Dermis blood vessel endothelial cell (primary cell): ENCODE data around the gene ZC3H7A. TPM values are rescaled to one million over a fixed set of nuclear protein-coding genes. Genes with fewer than 3 reads are reported as not detected.
A peak's percentile ranks its signal among the peaks of the same experiment; 100 is the strongest.

Experiments used
- DNase-seq: peaks from one replicate; pipeline ENCODE4 v3.0.0; 2010
- total RNA-seq: library from RNA; depleted of rRNA; stranded (reverse); fragments of >200 nt; gene quantifications from 2 replicates; pipeline ENCODE4 v1.2.3, GENCODE V29; 2014

ZC3H7A gene
- total RNA-seq, 1 donor from 2014 or later: 43.4 TPM

DNA sequence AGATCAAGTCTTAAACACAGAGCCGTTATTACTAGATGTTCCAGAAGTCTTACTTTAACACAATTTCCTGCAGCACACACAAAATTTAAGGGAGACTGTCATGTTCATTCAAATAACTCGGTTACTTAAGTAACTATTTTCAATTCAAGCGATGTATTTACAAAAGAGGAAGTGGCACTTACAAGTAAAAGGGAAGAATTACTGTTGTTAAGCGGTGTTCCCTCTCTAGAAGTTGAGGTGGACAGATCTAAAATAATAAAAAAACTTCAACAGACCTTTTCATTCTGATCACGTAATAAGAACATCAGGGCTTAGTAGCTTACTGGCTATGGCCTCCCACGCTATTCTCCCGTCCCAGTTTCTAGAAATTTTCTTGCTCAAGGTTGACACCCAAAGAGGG lies 28.2 kb downstream of the ZC3H7A start:
- DNase-seq: no peak

GRCh38 chr16:11762431-11762830 lies 34.6 kb downstream of the ZC3H7A start:
- no peak for DNase-seq

DNA sequence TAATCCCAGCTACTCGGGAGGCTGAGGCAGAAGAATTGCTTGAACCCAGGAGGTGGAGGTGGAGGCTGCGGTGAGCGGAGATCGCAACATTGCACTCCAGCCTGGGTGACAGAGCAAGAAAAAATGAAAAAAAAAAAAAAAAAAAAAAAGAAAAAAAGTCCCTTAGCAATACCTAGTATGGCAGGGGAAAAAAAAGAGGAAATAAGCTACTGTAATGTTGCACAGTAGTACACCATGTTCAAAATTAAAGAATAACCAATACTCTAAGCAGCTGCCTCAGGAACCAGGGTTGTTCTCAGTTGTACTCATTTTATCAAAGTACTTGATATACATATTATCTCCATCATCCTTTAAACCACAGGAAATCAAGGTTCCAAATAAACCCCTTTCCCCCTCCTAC lies 37.1 kb downstream of the ZC3H7A start:
- DNase-seq: no peak

- DNase-seq: no peak
Measured at GRCh38 chr16:11759163-11759834, 37.8 kb downstream of the ZC3H7A start.

DNA sequence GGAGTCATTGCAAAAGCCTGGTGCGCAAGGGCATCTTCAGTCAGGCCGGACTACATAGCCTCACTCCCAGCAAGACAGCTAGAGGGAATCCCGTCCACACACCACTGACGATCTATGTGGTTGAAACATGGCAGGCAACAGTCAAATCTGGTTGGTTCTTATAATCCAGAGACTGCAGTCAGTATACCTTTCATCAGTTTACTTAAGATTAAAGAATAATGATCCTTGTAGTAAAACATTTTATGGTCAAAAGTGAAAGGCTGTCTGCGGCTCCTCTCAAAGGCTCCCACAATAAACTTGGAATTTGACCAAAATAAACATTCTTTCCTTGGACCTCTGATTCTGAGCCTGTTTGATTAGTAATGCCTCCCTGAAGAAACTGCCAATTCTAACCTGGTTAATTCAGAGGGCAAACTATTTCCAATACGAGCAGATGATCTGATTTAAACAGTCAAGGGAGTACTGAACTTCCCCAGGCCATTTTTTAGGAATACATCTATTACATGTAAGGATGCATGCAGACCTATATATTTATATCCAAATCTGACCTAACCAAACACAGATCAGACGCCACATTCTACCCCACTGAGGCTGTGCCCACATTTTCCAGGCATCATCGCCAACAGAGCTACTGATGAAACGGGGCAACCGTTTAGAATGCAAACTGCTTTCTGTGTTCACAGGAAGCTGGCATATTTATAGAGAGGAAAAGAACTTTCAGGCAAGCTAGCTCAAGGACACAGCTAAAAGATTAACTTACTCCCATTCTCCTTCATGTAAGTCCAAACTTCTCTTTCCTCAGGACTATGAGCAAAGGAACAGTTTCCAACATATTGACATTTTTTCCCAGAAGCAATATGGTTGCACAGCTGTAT lies 39.1 kb downstream of the ZC3H7A start:
- DNase-seq: peak; percentile 65

GRCh38 chr16:11756248-11756647 lies 40.8 kb downstream of the ZC3H7A start:
- DNase-seq: no peak

GRCh38 chr16:11755022-11755760 lies 41.9 kb downstream of the ZC3H7A start:
- DNase-seq: no peak

DNA sequence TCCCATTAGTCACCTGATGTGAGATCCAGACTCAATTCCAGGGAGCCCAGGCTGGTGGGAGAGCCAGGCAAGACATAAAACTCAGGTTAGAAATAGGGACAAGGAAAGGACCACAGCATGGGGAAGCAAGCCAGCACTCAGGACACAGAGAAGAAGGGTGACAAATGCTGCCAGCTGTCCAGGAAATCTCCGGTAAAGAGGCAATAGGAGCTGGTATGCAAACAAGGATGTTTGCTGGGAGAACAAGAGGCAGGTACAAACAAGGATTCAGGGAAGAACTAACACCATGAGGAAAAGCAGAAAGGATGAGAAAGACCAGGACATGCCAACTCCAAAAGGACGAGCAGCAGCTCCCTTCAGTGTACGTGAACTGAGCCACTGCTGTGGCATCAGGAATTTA lies 44.2 kb downstream of the ZC3H7A start:
- no peak for DNase-seq

DNA sequence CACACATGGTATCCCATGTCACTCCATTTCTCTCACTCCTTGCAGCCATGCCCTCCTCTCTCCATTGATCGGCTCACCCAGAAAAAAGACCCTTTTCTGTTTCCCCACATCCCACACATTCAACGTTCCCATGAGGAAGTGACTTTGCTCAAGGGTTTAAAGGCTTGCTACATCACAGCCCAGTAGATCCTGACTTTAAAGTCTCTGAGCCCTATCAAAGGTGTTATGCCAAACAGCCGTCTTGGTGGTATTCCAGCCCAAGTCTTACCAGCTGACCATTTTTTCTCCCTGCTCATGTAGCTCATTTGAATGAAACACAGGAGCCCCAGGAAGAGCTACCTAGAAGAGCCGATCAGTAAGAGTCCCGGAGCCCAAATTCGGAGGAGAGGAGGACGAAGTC lies 47.0 kb downstream of the ZC3H7A start:
- DNase-seq: no peak

DNA sequence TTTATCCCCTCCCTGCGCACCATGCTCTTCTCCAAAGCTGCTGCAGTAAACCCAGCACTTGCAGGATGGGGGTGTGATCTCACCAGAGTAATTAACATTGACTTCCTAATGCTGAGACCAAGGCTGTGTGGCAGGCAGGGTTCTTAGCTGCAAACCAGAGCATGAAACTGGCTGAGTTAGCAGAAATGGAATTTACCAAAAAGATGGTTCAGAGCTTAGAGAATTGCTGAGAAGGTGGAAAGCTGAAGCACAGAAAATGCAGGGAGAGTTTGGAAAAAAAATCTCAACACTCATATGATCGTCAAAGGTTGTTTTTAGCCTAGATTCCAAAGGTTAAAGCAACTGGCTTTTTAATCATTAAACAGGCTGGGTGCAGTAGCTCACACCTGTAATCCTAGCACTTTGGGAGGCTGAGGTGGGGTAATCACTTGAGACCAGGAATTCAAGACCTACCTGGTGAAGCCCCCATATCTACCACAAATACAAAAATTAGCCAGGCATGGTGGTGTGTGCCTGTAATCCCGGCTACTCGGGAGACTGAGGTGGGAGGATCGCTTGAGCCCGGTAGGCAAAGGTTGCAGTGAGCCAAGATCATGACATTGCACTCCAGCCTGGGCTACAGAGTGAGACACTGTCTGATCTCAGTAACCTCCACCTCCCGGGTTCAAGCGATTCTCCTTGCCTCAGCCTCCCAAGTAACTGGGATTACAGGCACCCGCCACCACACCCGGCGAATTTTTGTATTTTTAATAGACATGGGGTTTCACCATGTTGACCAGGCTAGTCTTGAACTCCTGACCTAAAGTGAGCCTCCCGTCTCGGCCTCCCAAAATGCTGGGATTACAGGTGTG lies 48.4 kb downstream of the ZC3H7A start:
- DNase-seq: no peak

- no peak for DNase-seq
Measured at GRCh38 chr16:11747949-11748403, 49.1 kb downstream of the ZC3H7A start.

- DNase-seq: no peak
Measured at GRCh38 chr16:11744075-11744470, 53.0 kb downstream of the ZC3H7A start.

DNA sequence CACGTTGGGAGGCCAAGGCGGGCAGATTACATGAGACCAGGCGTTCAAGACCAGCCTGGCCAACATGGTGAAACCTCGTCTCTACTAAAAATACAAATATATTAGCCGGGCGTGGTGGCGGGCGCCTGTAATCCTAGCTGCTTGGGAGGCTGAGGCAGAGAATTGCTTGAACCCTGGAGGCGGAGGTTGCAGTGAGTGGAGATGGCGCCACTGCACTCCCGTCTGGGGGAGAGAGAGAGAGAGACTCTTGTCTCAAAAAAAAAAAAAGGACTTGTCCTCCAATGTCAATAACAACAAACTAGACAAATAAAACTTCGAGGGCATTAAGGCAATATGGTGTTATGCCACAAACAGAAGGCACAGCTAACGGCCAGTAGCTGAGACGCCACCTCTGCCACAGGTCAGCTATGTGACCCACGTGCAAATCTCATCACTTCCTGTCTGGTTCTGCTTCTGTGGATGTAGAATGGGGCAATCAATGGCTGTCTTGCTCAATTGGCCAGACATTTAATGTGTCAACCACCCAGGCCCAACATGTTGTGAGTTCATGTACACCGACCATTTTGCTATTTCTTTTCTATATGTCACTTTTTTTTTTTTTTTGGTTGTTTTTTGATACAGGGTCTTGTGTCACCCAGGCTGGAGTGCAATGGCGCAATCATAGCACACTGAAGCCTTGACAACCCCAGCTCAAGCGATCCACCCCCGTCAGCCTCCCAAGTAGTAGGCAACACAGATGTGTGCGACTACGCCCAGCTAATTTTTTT lies 53.6 kb downstream of the ZC3H7A start:
- peak; percentile 60 for DNase-seq

DNA sequence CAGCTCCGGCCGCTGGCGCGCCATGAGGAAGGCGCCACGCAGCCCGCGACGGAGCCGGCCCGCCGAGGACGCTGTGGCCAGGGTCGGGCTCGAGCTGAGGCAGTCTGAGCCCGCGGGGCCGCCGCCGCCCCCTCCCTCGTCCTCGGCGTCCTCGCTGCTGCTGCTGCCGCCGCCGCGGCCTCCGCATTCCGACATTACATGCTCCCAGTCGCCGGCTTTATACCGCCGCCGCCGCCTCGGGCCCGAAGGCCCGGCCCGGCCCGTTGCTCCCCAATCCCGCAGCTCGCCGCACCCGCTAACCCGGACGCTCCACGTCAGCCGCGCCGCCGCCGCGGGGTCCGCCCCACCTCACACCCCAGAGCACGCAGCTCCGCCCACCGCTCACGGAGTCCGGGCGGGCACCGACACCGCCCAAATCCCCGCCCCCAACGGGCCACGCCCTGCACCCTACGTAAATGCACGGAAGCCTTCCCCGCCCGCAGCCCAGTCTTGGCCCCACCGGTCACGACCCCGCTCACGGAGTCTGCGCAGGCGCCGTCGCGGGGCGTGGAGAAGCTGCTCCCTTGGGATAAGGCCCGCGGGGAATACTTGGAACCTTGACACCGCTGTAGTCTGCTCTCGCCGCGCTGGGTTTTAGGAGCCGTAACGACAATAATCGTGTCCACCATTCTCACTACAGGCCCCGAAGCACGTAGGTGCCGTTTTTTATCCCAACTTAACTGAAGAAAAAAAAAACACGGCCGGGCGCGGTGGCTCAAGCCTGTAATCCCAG lies 54.3 kb downstream of the ZC3H7A start, which contains the start of gene TXNDC11:
Gene TXNDC11 (minus strand): TSS at position 322 of the 772 bp plus-strand sequence. CDS start 127 bp downstream, at position 195.
- peak; percentile 99 for DNase-seq

DNA sequence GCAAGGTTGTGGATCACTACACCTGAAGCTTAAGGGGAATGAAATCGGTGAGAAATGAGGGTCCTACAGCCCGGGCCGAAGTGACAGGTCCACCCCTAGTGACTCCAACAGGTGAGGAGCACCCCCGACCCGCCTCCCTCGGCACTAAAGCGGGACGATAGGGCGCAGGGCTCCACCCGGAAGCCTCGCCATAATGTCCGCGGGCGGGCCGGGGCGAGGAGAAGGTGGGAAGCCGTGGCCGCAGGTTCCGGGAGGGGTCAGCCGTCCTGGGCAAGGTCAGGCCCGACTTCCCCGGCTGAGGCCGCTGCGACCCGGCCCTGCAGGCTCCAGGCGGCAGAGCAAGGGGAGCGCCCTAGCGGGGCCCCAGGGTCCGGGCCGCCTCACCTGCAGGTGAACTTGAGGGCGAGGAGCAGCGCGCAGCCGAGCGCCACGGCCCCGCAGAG lies 54.9 kb downstream of the ZC3H7A start:
- peak; percentile 41 for DNase-seq

- DNase-seq: no peak
Measured at GRCh38 chr16:11740567-11740966, 56.5 kb downstream of the ZC3H7A start.

GRCh38 chr16:11738742-11739544 lies 58.1 kb downstream of the ZC3H7A start:
- DNase-seq: no peak

DNA sequence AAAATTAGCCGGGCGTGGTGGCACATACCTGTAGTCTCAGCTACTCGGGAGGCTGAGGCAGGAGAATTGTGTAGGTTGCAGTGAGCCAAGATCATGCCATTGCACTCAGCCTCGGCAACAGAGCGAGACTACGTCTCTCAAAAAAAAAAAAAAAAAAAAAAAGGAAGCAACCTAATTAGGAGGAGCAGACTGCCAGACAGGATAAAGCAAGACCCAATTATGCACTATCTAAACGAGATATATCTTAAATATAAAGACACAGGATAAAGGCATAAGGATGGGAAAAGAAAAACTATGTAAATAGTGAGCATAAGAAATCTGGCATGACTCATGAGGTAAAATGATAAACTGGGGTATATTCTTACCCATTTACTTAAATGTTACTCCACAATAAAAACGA lies 59.3 kb downstream of the ZC3H7A start:
- DNase-seq: no peak

DNA sequence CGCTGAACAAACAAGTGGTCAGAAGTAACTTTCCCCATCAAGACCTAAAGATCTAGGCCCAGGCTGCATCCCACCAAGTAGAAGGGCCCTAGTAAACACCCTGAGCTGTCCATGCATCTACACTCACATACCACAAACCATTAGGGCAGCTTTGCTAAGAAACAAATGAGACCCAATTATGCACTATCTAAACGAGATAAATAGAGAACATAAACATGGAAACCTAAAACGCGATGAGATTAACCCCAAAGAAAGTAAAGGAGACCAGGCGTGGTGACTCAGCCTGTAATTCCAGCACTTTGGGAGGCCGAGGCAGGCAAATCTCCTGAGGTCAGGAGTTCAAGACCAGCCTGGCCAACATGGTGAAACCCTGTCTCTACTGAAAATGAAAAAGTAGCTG lies 60.2 kb downstream of the ZC3H7A start:
- DNase-seq: no peak

GRCh38 chr16:11735787-11736186 lies 61.3 kb downstream of the ZC3H7A start:
- no peak for DNase-seq
